Trophoblast cell (in vitro differentiated cells and primary cell): ENCODE results near the gene ZFR2.
A peak's percentile ranks its signal among the peaks of the same experiment; 100 is the strongest.

Experiments
- DNase-seq, 2 donors: peaks; one replicate each; pipeline ENCODE4 v3.0.0-alpha.2; 2016
- H2AFZ ChIP-seq: 2 replicates; pipeline ENCODE4 v1.6.1; 2013; ENCODE audit warnings: low read length, moderate library complexity, mild to moderate bottlenecking; ENCODE audit not compliant: insufficient read depth, poor library complexity
- H2AK5ac ChIP-seq: 2 replicates; pipeline ENCODE4 v1.6.1; 2013; ENCODE audit warnings: mild to moderate bottlenecking, low read length
- H2BK120ac ChIP-seq: 2 replicates; pipeline ENCODE4 v1.6.1; 2013; ENCODE audit warnings: low read length, mild to moderate bottlenecking, moderate library complexity; ENCODE audit not compliant: insufficient read depth, poor library complexity
- H2BK12ac ChIP-seq: 2 replicates; pipeline ENCODE4 v1.6.1; 2013; ENCODE audit warnings: mild to moderate bottlenecking, low read length, moderate library complexity
- H2BK5ac ChIP-seq: 2 replicates; pipeline ENCODE4 v1.6.1; 2013; ENCODE audit warnings: low read length, low read depth, moderate library complexity, mild to moderate bottlenecking; ENCODE audit not compliant: poor library complexity
- H3K14ac ChIP-seq: 2 replicates; pipeline ENCODE4 v1.6.1; 2013; ENCODE audit warnings: mild to moderate bottlenecking, low read length
- H3K18ac ChIP-seq: 2 replicates; pipeline ENCODE4 v1.6.1; 2013; ENCODE audit warnings: mild to moderate bottlenecking, low read length
- H3K23ac ChIP-seq: 2 replicates; pipeline ENCODE4 v1.6.1; 2013; ENCODE audit warnings: low read length
- H3K27ac ChIP-seq: 2 replicates; pipeline ENCODE4 v1.5.1; 2013; ENCODE audit warnings: low read depth, mild to moderate bottlenecking, inconsistent platforms, low read length, moderate library complexity
- H3K27me3 ChIP-seq: 2 replicates; pipeline ENCODE4 v1.6.1; 2013; ENCODE audit warnings: inconsistent platforms, mild to moderate bottlenecking, low read length, moderate library complexity; ENCODE audit not compliant: insufficient read depth
- H3K36me3 ChIP-seq, 2 experiments: 1 replicate in 1 of 2; 2 replicates in 1 of 2; pipeline ENCODE4 v1.6.1; 2013; ENCODE audit warnings: low read length in 2 of 2, mild to moderate bottlenecking in 2 of 2, moderate library complexity in 1 of 2; ENCODE audit not compliant: insufficient read depth in 2 of 2, control insufficient read depth in 1 of 2
- H3K4ac ChIP-seq: 2 replicates; pipeline ENCODE4 v1.6.1; 2013; ENCODE audit warnings: low read depth, mild to moderate bottlenecking, low read length, moderate library complexity
- H3K4me1 ChIP-seq, 2 experiments: 1 replicate in 1 of 2; 2 replicates in 1 of 2; pipeline ENCODE4 v1.6.1; 2013; ENCODE audit warnings: low read length in 2 of 2, mild to moderate bottlenecking in 2 of 2, moderate library complexity in 1 of 2; ENCODE audit not compliant: insufficient read depth in 2 of 2, control insufficient read depth in 1 of 2
- H3K4me2 ChIP-seq: 2 replicates; pipeline ENCODE4 v1.6.1; 2013; ENCODE audit warnings: inconsistent platforms, mild to moderate bottlenecking, low read length, moderate library complexity
- H3K4me3 ChIP-seq: 2 replicates; pipeline ENCODE4 v1.5.1; 2013; ENCODE audit warnings: mild to moderate bottlenecking, low read depth, low read length, inconsistent platforms
- H3K79me1 ChIP-seq: one replicate; pipeline ENCODE4 v1.6.1; 2013; ENCODE audit warnings: low read length
- H3K79me2 ChIP-seq: 2 replicates; pipeline ENCODE4 v1.6.1; 2013; ENCODE audit warnings: low read length, mild to moderate bottlenecking; ENCODE audit not compliant: control insufficient read depth, insufficient read depth, poor library complexity
- H3K9ac ChIP-seq: 2 replicates; pipeline ENCODE4 v1.6.1; 2013; ENCODE audit warnings: mild to moderate bottlenecking, low read length
- H3K9me3 ChIP-seq: 2 replicates; pipeline ENCODE4 v1.6.1; 2013; ENCODE audit warnings: low read depth, mild to moderate bottlenecking, control low read depth, inconsistent platforms, low read length; ENCODE audit not compliant: insufficient read depth
- H4K12ac ChIP-seq: 2 replicates; pipeline ENCODE4 v1.6.1; 2013; ENCODE audit warnings: low read depth, mild to moderate bottlenecking, low read length, moderate library complexity
- H4K8ac ChIP-seq: 2 replicates; pipeline ENCODE4 v1.6.1; 2013; ENCODE audit warnings: low read depth, mild to moderate bottlenecking, low read length, moderate library complexity
- H4K91ac ChIP-seq: one replicate; pipeline ENCODE4 v1.6.1; 2013; ENCODE audit warnings: low read depth, mild to moderate bottlenecking, low read length, moderate library complexity
- WGBS: extraction: QIAGEN DNeasy Blood & Tissue Kit; methylation state at CpG from one replicate; pipeline ENCODE4 v1.1.7; 2013; ENCODE audit warnings: missing lambda C conversion rate; ENCODE audit not compliant: insufficient read length, insufficient coverage; ENCODE audit errors: extremely low coverage; 5-methylcytosine and 5-hydroxymethylcytosine counted together

Gene ZFR2

GRCh38 chr19:3801412-3802096 lies 67.3 kb downstream of the ZFR2 start:
- H2AK5ac ChIP-seq, result no peak overlapping the region
- no CpG with 5 or more reads among the region's 46 CpGs for WGBS

GRCh38 chr19:3800996-3801395 lies 67.8 kb downstream of the ZFR2 start:
- H4K8ac ChIP-seq, result no peak overlapping the region
- H2AFZ ChIP-seq, result no peak overlapping the region
- H3K18ac ChIP-seq, result no peak overlapping the region
- H3K14ac ChIP-seq, result no peak overlapping the region
- no peaks in the 10 kb centered on the region for H3K9me3 ChIP-seq
- DNase-seq, result no peak
- H3K4ac ChIP-seq, result no peak overlapping the region
- no peak overlapping the region for H2AK5ac ChIP-seq
- H3K4me2 ChIP-seq, result no peak overlapping the region
- no peak overlapping the region for H3K27ac ChIP-seq
- no CpG with 5 or more reads among the region's 21 CpGs for WGBS
- H3K4me3 ChIP-seq, result peak overlapping the region; percentile 20
- H2BK12ac ChIP-seq, result no peak overlapping the region
- H4K91ac ChIP-seq, result no peak overlapping the region
- no peaks in the 10 kb centered on the region for H3K4me1 ChIP-seq
- no peak overlapping the region for H3K9ac ChIP-seq
- H3K27me3 ChIP-seq, result peaks cover 12% of the 10 kb centered on the region
- no peak overlapping the region for H2BK120ac ChIP-seq
- H3K79me2 ChIP-seq, result no peaks in the 10 kb centered on the region
- no peaks in the 10 kb centered on the region for H3K36me3 ChIP-seq
- no peak overlapping the region for H2BK5ac ChIP-seq
- H3K79me1 ChIP-seq, result no peaks in the 10 kb centered on the region
- H3K23ac ChIP-seq, result no peak overlapping the region
- no peak overlapping the region for H4K12ac ChIP-seq

More at GRCh38 chr19:3801412-3802096, 67.3 kb downstream of the ZFR2 start:
- H4K91ac ChIP-seq, result no peak overlapping the region
- no peak overlapping the region for H2AFZ ChIP-seq
- no peak overlapping the region for H3K4ac ChIP-seq
- peak overlapping the region; percentile 23 for H3K4me2 ChIP-seq
- no peak overlapping the region for H4K8ac ChIP-seq
- DNase-seq, result peak in 1 of 2 donors; percentile 14
- peak overlapping the region; percentile 20 for H3K4me3 ChIP-seq
- H4K12ac ChIP-seq, result no peak overlapping the region
- no peak overlapping the region for H3K27ac ChIP-seq
- no peaks in the 10 kb centered on the region for H3K4me1 ChIP-seq
- no peaks in the 10 kb centered on the region for H3K79me2 ChIP-seq
- H2BK120ac ChIP-seq, result no peak overlapping the region
- H3K23ac ChIP-seq, result no peak overlapping the region
- no peak overlapping the region for H3K14ac ChIP-seq
- H3K9me3 ChIP-seq, result no peaks in the 10 kb centered on the region
- no peaks in the 10 kb centered on the region for H3K79me1 ChIP-seq
- H3K18ac ChIP-seq, result no peak overlapping the region
- H3K9ac ChIP-seq, result no peak overlapping the region
- H3K27me3 ChIP-seq, result peaks cover 12% of the 10 kb centered on the region
- H2BK5ac ChIP-seq, result no peak overlapping the region
- H2BK12ac ChIP-seq, result no peak overlapping the region
- no peaks in the 10 kb centered on the region for H3K36me3 ChIP-seq

GRCh38 chr19:3798137-3798536 lies 70.7 kb downstream of the ZFR2 start:
- no peak overlapping the region for H4K12ac ChIP-seq
- H3K4ac ChIP-seq, result no peak overlapping the region
- WGBS, result no CpG with 5 or more reads among the region's 6 CpGs
- no peak overlapping the region for H2BK5ac ChIP-seq
- no peak overlapping the region for H3K4me2 ChIP-seq
- H3K36me3 ChIP-seq, result no peaks in the 10 kb centered on the region
- no peaks in the 10 kb centered on the region for H3K79me2 ChIP-seq
- H3K18ac ChIP-seq, result no peak overlapping the region
- H3K4me1 ChIP-seq, result no peaks in the 10 kb centered on the region
- H4K8ac ChIP-seq, result no peak overlapping the region
- H2BK12ac ChIP-seq, result no peak overlapping the region
- no peak overlapping the region for H3K14ac ChIP-seq
- no peak overlapping the region for H3K23ac ChIP-seq
- H2AFZ ChIP-seq, result no peak overlapping the region
- H3K27me3 ChIP-seq, result peaks cover 12% of the 10 kb centered on the region
- no peak overlapping the region for H4K91ac ChIP-seq
- H3K9me3 ChIP-seq, result peaks cover 2% of the 10 kb centered on the region
- no peak overlapping the region for H3K9ac ChIP-seq
- no peak overlapping the region for H2AK5ac ChIP-seq
- H3K27ac ChIP-seq, result no peak overlapping the region
- H2BK120ac ChIP-seq, result no peak overlapping the region
- no peaks in the 10 kb centered on the region for H3K79me1 ChIP-seq
- H3K4me3 ChIP-seq, result no peak overlapping the region
- DNase-seq, result no peak

- Histone ChIP-seq H2AK5ac (no peak overlapping the region), H4K12ac (no peak overlapping the region), H3K79me1 (no peaks in the 10 kb centered on the region), H3K9ac (no peak overlapping the region), H3K4me2 (no peak overlapping the region), H3K36me3 (no peaks in the 10 kb centered on the region), H2AFZ (no peak overlapping the region), H3K18ac (no peak overlapping the region), H3K14ac (no peak overlapping the region), H2BK5ac (no peak overlapping the region), H3K27ac (no peak overlapping the region), H3K4ac (no peak overlapping the region), H3K79me2 (no peaks in the 10 kb centered on the region), H3K9me3 (peaks cover 2% of the 10 kb centered on the region), H4K8ac (no peak overlapping the region), H2BK120ac (no peak overlapping the region), H3K4me1 (no peaks in the 10 kb centered on the region), H3K4me3 (no peak overlapping the region), H2BK12ac (no peak overlapping the region), H3K27me3 (peaks cover 5% of the 10 kb centered on the region), H3K23ac (no peak overlapping the region), H4K91ac (no peak overlapping the region)
- WGBS, result no CpG with 5 or more reads among the region's 2 CpGs
- no peak for DNase-seq
These were observed 72.5 kb downstream of the ZFR2 start for GRCh38 chr19:3796358-3796757.
